Measurements from ENCODE around the gene UBE2K.
"Not testable (repeated sequence)": the region's sequence is repeated elsewhere in the genome, so short reads cannot be mapped to it uniquely, and the experiment has no call there.

UBE2K gene

GRCh38 chr4:39729557-39729956 is 31.6 kb downstream of the UBE2K start:
- Histone ChIP-seq H3K36me3 (ENCODE audit: insufficient read depth, low read length) (peaks cover 3% of the 10 kb centered on the region; the same call in 1 of the 2 replicates), H3K27ac (ENCODE audit: low read depth, low read length) (peak overlapping the region; percentile 55)

GRCh38 chr4:39730072-39730471 is 32.1 kb downstream of the UBE2K start:
- Histone ChIP-seq H3K36me3 (ENCODE audit: insufficient read depth, low read length) (peaks cover 3% of the 10 kb centered on the region; the same call in 1 of the 2 replicates), H3K79me2 (ENCODE audit: control insufficient read depth, insufficient read depth, low read length, unreplicated experiment) (peaks cover 96% of the 10 kb centered on the region), H3K4me1 (ENCODE audit: control insufficient read depth, insufficient read depth, low read length, unreplicated experiment) (peaks cover 25% of the 10 kb centered on the region), H3K4me3 (ENCODE audit: low read depth, low read length) (no peak overlapping the region), H2AFZ (ENCODE audit: low read length, unreplicated experiment) (no peak overlapping the region), H3K27ac (ENCODE audit: low read depth, low read length) (peak overlapping the region; percentile 55), H3K27me3 (ENCODE audit: insufficient read depth, low read length) (no peaks in the 10 kb centered on the region)

More at GRCh38 chr4:39729557-39729956, 31.6 kb downstream of the UBE2K start:
- peaks cover 96% of the 10 kb centered on the region for H3K79me2 ChIP-seq (ENCODE audit: control insufficient read depth, insufficient read depth, low read length, unreplicated experiment)
- no peaks in the 10 kb centered on the region for H3K27me3 ChIP-seq (ENCODE audit: insufficient read depth, low read length)
- no peak overlapping the region for H3K4me3 ChIP-seq (ENCODE audit: low read depth, low read length)
- H3K4me1 ChIP-seq (ENCODE audit: control insufficient read depth, insufficient read depth, low read length, unreplicated experiment) = peaks cover 25% of the 10 kb centered on the region
- no peak overlapping the region for H2AFZ ChIP-seq (ENCODE audit: low read length, unreplicated experiment)

GRCh38 chr4:39731908-39732307 is 34.0 kb downstream of the UBE2K start:
- H2AFZ ChIP-seq (ENCODE audit: low read length, unreplicated experiment) = no peak overlapping the region
- H3K4me1 ChIP-seq (ENCODE audit: control insufficient read depth, insufficient read depth, low read length, unreplicated experiment) = peaks cover 25% of the 10 kb centered on the region
- no peaks in the 10 kb centered on the region for H3K27me3 ChIP-seq (ENCODE audit: insufficient read depth, low read length)
- peaks cover 3% of the 10 kb centered on the region; the same call in 1 of the 2 replicates for H3K36me3 ChIP-seq (ENCODE audit: insufficient read depth, low read length)
- peak overlapping the region; percentile 57 for H3K27ac ChIP-seq (ENCODE audit: low read depth, low read length)
- H3K4me3 ChIP-seq (ENCODE audit: low read depth, low read length) = no peak overlapping the region
- H3K79me2 ChIP-seq (ENCODE audit: control insufficient read depth, insufficient read depth, low read length, unreplicated experiment) = peaks cover 94% of the 10 kb centered on the region

- no peak overlapping the region for H3K4me3 ChIP-seq (ENCODE audit: low read depth, low read length)
- H3K4me1 ChIP-seq (ENCODE audit: control insufficient read depth, insufficient read depth, low read length, unreplicated experiment) = peaks cover 25% of the 10 kb centered on the region
- peaks cover 3% of the 10 kb centered on the region; the same call in 1 of the 2 replicates for H3K36me3 ChIP-seq (ENCODE audit: insufficient read depth, low read length)
- H3K27ac ChIP-seq (ENCODE audit: low read depth, low read length) = peak overlapping the region; percentile 57
- peaks cover 93% of the 10 kb centered on the region for H3K79me2 ChIP-seq (ENCODE audit: control insufficient read depth, insufficient read depth, low read length, unreplicated experiment)
- H2AFZ ChIP-seq (ENCODE audit: low read length, unreplicated experiment) = no peak overlapping the region
- no peaks in the 10 kb centered on the region for H3K27me3 ChIP-seq (ENCODE audit: insufficient read depth, low read length)
Observed at GRCh38 chr4:39732728-39733127, 34.8 kb downstream of the UBE2K start.

GRCh38 chr4:39739591-39739990 is 41.7 kb downstream of the UBE2K start:
- not testable (repeated sequence) for H3K36me3 ChIP-seq (ENCODE audit: insufficient read depth, low read length); H3K4me1 ChIP-seq (ENCODE audit: control insufficient read depth, insufficient read depth, low read length, unreplicated experiment); H2AFZ ChIP-seq (ENCODE audit: low read length, unreplicated experiment); H3K4me3 ChIP-seq (ENCODE audit: low read depth, low read length); H3K27me3 ChIP-seq (ENCODE audit: insufficient read depth, low read length); H3K27ac ChIP-seq (ENCODE audit: low read depth, low read length)
- H3K79me2 ChIP-seq (ENCODE audit: control insufficient read depth, insufficient read depth, low read length, unreplicated experiment) = peaks cover 63% of the 10 kb centered on the region

- Histone ChIP-seq H3K36me3 (ENCODE audit: insufficient read depth, low read length) (peaks cover 6% of the 10 kb centered on the region; the same call in 1 of the 2 replicates), H3K4me1 (ENCODE audit: control insufficient read depth, insufficient read depth, low read length, unreplicated experiment) (no peaks in the 10 kb centered on the region), H3K27ac (ENCODE audit: low read depth, low read length) (no peak overlapping the region), H3K4me3 (ENCODE audit: low read depth, low read length) (no peak overlapping the region), H3K27me3 (ENCODE audit: insufficient read depth, low read length) (no peaks in the 10 kb centered on the region), H2AFZ (ENCODE audit: low read length, unreplicated experiment) (no peak overlapping the region), H3K79me2 (ENCODE audit: control insufficient read depth, insufficient read depth, low read length, unreplicated experiment) (peaks cover 56% of the 10 kb centered on the region)
Observed at GRCh38 chr4:39741401-39741800, 43.5 kb downstream of the UBE2K start.

GRCh38 chr4:39745920-39746319 is 48.0 kb downstream of the UBE2K start:
- Histone ChIP-seq H3K4me3 (ENCODE audit: low read depth, low read length) (no peak overlapping the region), H3K27me3 (ENCODE audit: insufficient read depth, low read length) (no peaks in the 10 kb centered on the region), H3K27ac (ENCODE audit: low read depth, low read length) (no peak overlapping the region), H3K4me1 (ENCODE audit: control insufficient read depth, insufficient read depth, low read length, unreplicated experiment) (no peaks in the 10 kb centered on the region), H3K79me2 (ENCODE audit: control insufficient read depth, insufficient read depth, low read length, unreplicated experiment) (peaks cover 51% of the 10 kb centered on the region), H2AFZ (ENCODE audit: low read length, unreplicated experiment) (no peak overlapping the region), H3K36me3 (ENCODE audit: insufficient read depth, low read length) (peaks cover 14% of the 10 kb centered on the region)

GRCh38 chr4:39750216-39750615 is 52.3 kb downstream of the UBE2K start:
- no peak overlapping the region for H3K27ac ChIP-seq (ENCODE audit: low read depth, low read length)
- no peak overlapping the region for H3K4me3 ChIP-seq (ENCODE audit: low read depth, low read length)
- H3K27me3 ChIP-seq (ENCODE audit: insufficient read depth, low read length) = no peaks in the 10 kb centered on the region
- peaks cover 22% of the 10 kb centered on the region for H3K36me3 ChIP-seq (ENCODE audit: insufficient read depth, low read length)
- H2AFZ ChIP-seq (ENCODE audit: low read length, unreplicated experiment) = no peak overlapping the region
- no peaks in the 10 kb centered on the region for H3K4me1 ChIP-seq (ENCODE audit: control insufficient read depth, insufficient read depth, low read length, unreplicated experiment)
- H3K79me2 ChIP-seq (ENCODE audit: control insufficient read depth, insufficient read depth, low read length, unreplicated experiment) = peaks cover 43% of the 10 kb centered on the region

- H3K79me2 ChIP-seq (ENCODE audit: control insufficient read depth, insufficient read depth, low read length, unreplicated experiment) = peaks cover 17% of the 10 kb centered on the region
- H3K36me3 ChIP-seq (ENCODE audit: insufficient read depth, low read length) = peaks cover 35% of the 10 kb centered on the region
Observed at GRCh38 chr4:39754309-39754708, 56.4 kb downstream of the UBE2K start.

GRCh38 chr4:39756159-39756558 is 58.2 kb downstream of the UBE2K start:
- Histone ChIP-seq H3K4me1 (ENCODE audit: control insufficient read depth, insufficient read depth, low read length, unreplicated experiment) (no peaks in the 10 kb centered on the region), H3K27ac (ENCODE audit: low read depth, low read length) (no peak overlapping the region), H3K4me3 (ENCODE audit: low read depth, low read length) (no peak overlapping the region), H3K27me3 (ENCODE audit: insufficient read depth, low read length) (no peaks in the 10 kb centered on the region), H2AFZ (ENCODE audit: low read length, unreplicated experiment) (no peak overlapping the region), H3K36me3 (ENCODE audit: insufficient read depth, low read length) (peaks cover 41% of the 10 kb centered on the region), H3K79me2 (ENCODE audit: control insufficient read depth, insufficient read depth, low read length, unreplicated experiment) (peaks cover 17% of the 10 kb centered on the region)

More at GRCh38 chr4:39754309-39754708, 56.4 kb downstream of the UBE2K start:
- H3K4me3 ChIP-seq (ENCODE audit: low read depth, low read length) = no peak overlapping the region
- no peaks in the 10 kb centered on the region for H3K4me1 ChIP-seq (ENCODE audit: control insufficient read depth, insufficient read depth, low read length, unreplicated experiment)
- no peaks in the 10 kb centered on the region for H3K27me3 ChIP-seq (ENCODE audit: insufficient read depth, low read length)
- H2AFZ ChIP-seq (ENCODE audit: low read length, unreplicated experiment) = no peak overlapping the region
- no peak overlapping the region for H3K27ac ChIP-seq (ENCODE audit: low read depth, low read length)

GRCh38 chr4:39758176-39758575 is 60.2 kb downstream of the UBE2K start:
- Histone ChIP-seq H3K36me3 (ENCODE audit: insufficient read depth, low read length) (peaks cover 42% of the 10 kb centered on the region), H3K4me3 (ENCODE audit: low read depth, low read length) (no peak overlapping the region), H3K27ac (ENCODE audit: low read depth, low read length) (no peak overlapping the region), H3K27me3 (ENCODE audit: insufficient read depth, low read length) (no peaks in the 10 kb centered on the region), H2AFZ (ENCODE audit: low read length, unreplicated experiment) (no peak overlapping the region), H3K79me2 (ENCODE audit: control insufficient read depth, insufficient read depth, low read length, unreplicated experiment) (peaks cover 10% of the 10 kb centered on the region), H3K4me1 (ENCODE audit: control insufficient read depth, insufficient read depth, low read length, unreplicated experiment) (no peaks in the 10 kb centered on the region)

Data from ACC112 (cell line).